Lung microvascular endothelial cell (primary cell): ENCODE data around the gene CNPY1. TPM values are rescaled to one million over a fixed set of nuclear protein-coding genes. Genes with fewer than 3 reads are reported as not detected.

Experiments
- DNase-seq, 2 donors: peaks; one replicate each; pipeline versions ENCODE4 v3.0.0 to v3.0.0-alpha.2; 2010; ENCODE audit warnings: low read depth in 2 of 2
- total RNA-seq: library from RNA; depleted of rRNA; stranded (reverse); fragments of >200 nt; gene quantifications from 2 replicates; pipeline ENCODE4 v1.2.1, GENCODE V29; 2014

Gene CNPY1
- total RNA-seq, 1 donor from 2014 or later = not detected

GRCh38 chr7:155558961-155559360 lies 12.6 kb upstream of the CNPY1 start:
- DNase-seq = no peak

GRCh38 chr7:155558351-155558750 lies 12.0 kb upstream of the CNPY1 start:
- DNase-seq = no peak

- DNase-seq = no peak
These were observed 11.4 kb upstream of the CNPY1 start for GRCh38 chr7:155557778-155558177.

- no peak for DNase-seq
These were observed 10.4 kb upstream of the CNPY1 start for GRCh38 chr7:155556763-155557162.

GRCh38 chr7:155555116-155555695 lies 8.8 kb upstream of the CNPY1 start:
- DNase-seq = no peak

- DNase-seq = no peak
These were observed 7.5 kb upstream of the CNPY1 start for GRCh38 chr7:155553871-155554270.

- no peak for DNase-seq
These were observed 5.6 kb upstream of the CNPY1 start for GRCh38 chr7:155551785-155552611.

- DNase-seq = no peak
These were observed 4.6 kb upstream of the CNPY1 start for GRCh38 chr7:155550916-155551315.

GRCh38 chr7:155549226-155549625 lies 2.9 kb upstream of the CNPY1 start:
- no peak for DNase-seq

- DNase-seq = no peak
These were observed 917 bp upstream of the CNPY1 start for GRCh38 chr7:155547161-155547791.

GRCh38 chr7:155545348-155545747 lies 1.0 kb downstream of the CNPY1 start:
- no peak for DNase-seq

- no peak for DNase-seq
These were observed 1.9 kb downstream of the CNPY1 start for GRCh38 chr7:155544485-155544884.

- no peak for DNase-seq
These were observed 2.4 kb downstream of the CNPY1 start for GRCh38 chr7:155543926-155544325.

GRCh38 chr7:155543011-155543876 lies 3.1 kb downstream of the CNPY1 start:
- DNase-seq = peak in 1 of 2 donors; percentile 17

- peak in 1 of 2 donors; percentile 6 for DNase-seq
These were observed 4.2 kb downstream of the CNPY1 start for GRCh38 chr7:155541986-155542675.

- no peak for DNase-seq
These were observed 5.8 kb downstream of the CNPY1 start for GRCh38 chr7:155540553-155540952.

GRCh38 chr7:155538293-155538692 lies 8.1 kb downstream of the CNPY1 start:
- no peak for DNase-seq

- DNase-seq = no peak
These were observed 9.9 kb downstream of the CNPY1 start for GRCh38 chr7:155536451-155536850.

GRCh38 chr7:155534691-155535090 lies 11.7 kb downstream of the CNPY1 start:
- no peak for DNase-seq

GRCh38 chr7:155533827-155534690 lies 12.3 kb downstream of the CNPY1 start:
- DNase-seq = peak; percentile 21 to 54
